GM18873 (cell line): ENCODE data around the gene FHIP2A.
"Not testable (repeated sequence)": the region's sequence is repeated elsewhere in the genome, so short reads cannot be mapped to it uniquely, and the experiment has no call there.

ENCODE experiments used
- ATAC-seq: cut with Tn5 transposase; IDR thresholded peaks from one replicate; pipeline ENCODE4 v1.9.1; 2021; ENCODE audit warnings: mild to moderate bottlenecking, moderate library complexity, moderate number of reproducible peaks; ENCODE audit not compliant: unreplicated experiment, low FRiP score

The FHIP2A gene, protein sequence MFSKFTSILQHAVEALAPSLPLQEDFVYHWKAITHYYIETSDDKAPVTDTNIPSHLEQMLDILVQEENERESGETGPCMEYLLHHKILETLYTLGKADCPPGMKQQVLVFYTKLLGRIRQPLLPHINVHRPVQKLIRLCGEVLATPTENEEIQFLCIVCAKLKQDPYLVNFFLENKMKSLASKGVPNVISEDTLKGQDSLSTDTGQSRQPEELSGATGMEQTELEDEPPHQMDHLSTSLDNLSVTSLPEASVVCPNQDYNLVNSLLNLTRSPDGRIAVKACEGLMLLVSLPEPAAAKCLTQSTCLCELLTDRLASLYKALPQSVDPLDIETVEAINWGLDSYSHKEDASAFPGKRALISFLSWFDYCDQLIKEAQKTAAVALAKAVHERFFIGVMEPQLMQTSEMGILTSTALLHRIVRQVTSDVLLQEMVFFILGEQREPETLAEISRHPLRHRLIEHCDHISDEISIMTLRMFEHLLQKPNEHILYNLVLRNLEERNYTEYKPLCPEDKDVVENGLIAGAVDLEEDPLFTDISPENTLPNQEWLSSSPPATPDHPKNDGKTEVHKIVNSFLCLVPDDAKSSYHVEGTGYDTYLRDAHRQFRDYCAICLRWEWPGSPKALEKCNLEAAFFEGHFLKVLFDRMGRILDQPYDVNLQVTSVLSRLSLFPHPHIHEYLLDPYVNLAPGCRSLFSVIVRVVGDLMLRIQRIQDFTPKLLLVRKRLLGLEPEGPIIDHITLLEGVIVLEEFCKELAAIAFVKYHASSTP

DNA sequence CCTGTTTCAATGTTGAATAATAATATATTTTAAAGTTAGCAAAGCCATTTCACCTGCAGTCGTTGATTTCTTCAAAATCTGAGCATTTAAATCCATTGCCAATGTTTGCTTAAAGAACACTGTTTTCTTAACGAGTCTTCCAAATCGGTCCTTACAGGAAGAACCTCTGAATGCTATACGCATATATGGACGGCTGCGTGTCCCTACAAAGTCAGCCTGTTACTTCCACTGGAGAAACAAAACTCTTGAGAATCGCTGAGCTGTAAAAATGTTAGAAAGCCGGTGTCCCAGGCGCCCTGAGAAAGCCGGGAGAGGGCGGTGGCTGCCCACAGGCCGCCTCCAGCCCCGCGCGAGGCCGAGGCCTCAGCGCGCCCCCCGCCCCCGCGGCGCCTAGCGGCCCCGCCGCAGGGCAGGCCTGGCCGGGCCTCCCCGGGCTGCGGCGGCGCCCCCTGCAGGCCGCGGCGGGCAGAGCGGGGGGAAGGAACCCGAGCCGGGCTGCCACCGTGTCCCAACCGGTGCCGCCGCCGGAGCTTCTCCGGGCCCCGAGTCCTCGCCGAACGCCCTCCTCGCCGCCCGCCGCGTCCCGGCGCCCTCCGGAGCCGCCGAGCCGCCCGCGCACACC is at the start of gene FHIP2A:
Gene FHIP2A, plus strand, starts transcription at position 488 of the 622 bp plus-strand sequence. CDS start 299 bp downstream, outside the sequence.
- peak; percentile 54 for ATAC-seq

DNA sequence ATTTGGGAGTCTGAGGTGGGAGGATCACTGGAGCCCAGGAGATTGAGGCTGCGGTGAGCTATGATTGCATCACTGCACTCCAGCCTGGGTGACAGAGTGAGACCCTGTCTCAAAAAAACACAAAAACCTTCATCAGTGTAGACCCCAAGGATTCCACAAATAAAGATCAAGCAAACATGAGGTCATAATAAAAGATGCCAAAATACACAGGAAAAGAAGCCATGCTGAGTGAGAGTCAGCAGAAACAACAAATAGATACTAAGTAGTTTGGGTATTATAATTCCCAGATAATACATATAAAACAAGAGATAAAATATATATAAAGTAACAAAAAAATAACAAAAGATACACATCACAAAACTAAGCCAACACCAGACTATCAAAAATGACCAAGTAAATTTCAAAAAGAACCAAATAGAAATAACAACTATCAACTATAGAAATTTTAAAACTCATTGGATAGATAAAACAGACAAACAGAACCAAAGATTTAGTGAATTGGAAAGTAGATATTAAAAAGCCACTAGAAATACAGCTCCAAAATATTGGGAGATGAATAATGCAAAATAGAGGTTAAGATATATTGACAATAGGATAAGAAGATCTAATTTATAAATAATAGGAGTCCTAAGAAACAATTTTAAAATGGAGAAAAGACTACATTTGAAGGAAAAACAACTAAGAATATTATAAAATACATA is 48.9 kb upstream of the FHIP2A start:
- no peak for ATAC-seq

DNA sequence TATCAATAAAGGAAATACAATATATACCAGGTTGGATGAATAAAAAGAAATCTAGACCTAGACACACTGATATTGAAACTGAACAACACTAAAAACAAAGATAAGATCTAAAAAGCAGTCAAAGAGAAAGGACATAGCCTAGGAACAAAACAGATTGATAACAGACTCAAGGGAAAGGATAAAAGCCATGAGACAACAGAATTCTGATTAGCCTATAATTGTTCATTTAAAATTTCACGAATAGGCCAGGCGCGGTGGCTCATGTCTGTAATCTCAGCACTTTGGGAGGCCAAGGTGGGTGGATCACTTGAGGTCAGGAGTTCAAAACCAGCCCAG is 48.4 kb upstream of the FHIP2A start:
- no peak for ATAC-seq

DNA sequence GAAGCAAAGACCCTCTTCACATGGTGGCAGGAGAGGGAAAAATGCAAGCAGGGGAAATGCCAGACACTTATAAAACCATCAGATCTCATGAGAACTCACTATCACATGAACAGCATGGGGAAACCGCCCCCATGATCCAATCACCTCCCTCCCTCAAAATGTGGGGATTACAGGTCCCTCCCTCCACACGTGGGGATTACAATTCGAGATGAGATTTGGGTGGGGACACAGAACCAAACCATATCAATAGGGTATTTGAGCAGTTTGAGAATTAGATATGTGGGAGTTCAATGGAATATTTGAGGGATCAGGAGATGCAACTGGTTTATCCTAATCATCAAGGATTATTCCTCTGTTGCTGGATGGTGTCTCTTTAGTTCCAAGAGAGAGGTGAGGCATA is 46.5 kb upstream of the FHIP2A start:
- not testable (repeated sequence) for ATAC-seq

DNA sequence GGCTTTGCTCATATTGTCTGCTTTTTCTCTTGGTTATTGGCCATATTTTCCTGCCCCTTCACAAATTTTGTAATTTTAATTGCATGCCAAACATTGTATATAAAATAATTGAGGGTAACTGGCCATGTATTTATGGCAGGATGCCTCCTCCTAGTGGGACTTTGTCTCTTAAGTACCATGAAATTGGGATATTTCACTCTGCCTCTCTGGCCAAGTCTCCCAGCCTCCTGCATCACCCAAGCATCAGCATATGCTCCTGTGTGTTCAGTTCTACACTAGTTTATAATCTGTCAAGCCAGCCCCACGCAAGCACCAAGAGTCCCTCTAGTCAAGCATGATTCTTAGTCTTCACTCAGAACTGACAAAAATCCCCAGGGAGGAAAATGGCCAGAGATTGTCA is 44.2 kb upstream of the FHIP2A start:
- no peak for ATAC-seq

DNA sequence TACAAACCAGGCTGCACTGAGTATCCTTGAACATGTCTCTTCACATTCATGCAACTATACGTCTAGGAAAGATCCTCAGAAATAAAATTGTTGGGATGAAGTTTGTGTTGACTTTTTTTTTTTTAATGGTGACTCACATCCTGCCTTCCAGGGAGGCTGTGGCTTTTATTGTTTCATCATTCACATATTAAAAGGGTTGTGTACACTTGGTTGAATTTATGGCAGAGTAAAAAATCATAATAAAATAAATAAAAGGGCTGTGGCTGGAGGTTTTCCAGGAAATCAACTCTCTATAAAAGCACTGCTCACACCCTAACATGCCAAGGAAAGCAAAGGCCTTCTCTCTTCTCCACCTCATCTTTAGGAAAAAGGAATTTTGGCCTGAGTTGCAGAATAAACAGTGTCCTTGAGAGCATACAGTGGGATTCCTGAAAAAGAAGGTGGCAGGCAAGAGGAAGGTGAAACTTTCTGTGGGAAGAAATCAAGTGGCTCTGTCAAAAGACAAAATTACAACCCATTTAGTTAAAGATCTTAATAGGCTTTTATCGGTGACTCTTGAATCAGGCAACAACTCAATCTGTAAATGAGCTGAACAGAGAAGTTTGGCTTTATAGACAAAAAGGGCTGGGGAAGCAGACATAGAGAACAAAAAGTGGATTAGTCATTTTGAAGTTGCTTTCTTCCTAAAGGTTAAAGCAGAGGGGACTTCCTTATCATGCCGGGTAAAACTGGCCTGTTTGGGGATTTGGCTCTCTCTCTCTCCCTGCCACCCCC is 41.6 kb upstream of the FHIP2A start:
- no peak for ATAC-seq

DNA sequence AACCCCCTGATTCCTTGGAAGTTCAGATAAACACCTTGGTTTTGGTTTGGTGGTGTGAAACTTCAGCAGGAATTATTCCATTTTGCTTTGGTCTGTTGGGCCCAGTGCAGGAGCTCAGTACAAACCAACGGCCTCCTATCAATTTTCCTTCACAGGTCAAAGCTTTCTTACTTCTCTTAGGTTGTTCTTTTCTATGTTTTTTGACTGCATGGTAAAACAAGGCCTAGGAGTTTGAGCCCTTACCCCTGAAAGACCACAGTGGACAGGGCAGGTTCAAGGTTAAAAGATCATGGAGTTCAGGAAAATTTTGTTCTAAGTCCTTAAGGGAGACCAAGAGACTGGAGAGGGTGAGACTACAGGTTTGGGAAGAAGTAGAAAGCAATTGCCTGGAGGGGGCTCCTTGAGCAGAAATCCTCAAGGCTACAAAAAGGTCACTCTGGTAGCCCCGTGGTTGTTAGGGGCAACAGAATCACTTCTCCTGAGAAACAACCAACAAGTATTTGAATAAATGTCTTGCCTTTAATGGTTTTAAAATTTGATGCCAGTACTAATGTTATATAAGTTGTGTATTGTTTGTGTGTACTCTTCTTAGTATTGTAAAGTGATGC is 40.9 kb upstream of the FHIP2A start:
- no peak for ATAC-seq

DNA sequence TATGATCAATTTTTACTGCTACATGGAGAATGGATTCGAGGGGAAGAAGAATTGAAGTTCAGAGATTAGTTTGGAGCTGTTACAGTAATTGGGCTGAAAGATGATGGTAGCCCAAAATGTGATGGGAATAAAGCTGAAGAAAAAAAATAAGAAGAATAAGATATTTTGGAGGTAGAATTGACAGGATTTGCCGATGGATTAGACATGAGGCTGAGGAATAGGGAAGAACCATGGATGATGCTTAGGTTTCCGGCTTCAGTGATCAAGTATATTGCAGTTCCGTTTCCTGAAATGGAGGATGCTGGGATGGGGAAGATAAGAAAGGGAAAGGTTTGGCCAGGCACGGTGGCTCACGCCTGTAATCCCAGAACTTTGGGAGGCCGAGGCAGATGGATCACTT is 38.9 kb upstream of the FHIP2A start:
- ATAC-seq: no peak

DNA sequence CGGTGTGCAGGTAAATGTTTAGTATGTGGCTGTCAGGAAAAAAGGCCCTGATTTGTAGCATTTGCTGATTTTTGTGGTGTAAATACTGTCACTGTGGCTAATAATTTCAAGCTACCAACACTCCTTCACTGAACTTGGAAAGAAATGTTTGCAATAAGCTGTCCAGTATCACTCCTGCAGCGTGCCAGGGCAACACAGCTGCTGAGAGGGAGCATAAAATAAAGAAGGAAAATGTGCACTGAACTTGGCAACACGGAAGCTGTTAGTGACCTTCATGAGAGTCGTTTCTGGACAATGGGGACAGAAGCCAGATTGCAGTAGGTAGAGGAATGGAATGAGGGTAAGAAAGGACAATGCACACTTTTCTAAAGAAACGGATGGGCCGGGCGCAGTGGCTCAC is 37.9 kb upstream of the FHIP2A start:
- no peak for ATAC-seq

DNA sequence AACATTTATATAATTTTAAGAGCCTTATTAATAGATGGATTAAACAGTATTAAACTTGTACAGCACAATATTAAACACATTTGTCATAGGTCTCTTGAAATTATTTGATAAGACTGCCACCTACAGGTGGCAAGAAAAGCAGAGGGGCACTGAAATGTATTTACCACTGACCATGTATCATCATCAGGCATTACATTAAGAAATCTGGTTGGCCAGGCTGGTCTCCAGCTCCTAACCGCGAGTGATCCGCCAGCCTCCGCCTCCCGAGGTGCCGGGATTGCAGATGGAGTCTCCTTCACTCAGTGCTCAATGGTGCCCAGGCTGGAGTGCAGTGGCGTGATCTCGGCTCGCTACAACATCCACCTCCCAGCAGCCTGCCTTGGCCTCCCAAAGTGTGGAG is 35.1 kb upstream of the FHIP2A start:
- not testable (repeated sequence) for ATAC-seq

DNA sequence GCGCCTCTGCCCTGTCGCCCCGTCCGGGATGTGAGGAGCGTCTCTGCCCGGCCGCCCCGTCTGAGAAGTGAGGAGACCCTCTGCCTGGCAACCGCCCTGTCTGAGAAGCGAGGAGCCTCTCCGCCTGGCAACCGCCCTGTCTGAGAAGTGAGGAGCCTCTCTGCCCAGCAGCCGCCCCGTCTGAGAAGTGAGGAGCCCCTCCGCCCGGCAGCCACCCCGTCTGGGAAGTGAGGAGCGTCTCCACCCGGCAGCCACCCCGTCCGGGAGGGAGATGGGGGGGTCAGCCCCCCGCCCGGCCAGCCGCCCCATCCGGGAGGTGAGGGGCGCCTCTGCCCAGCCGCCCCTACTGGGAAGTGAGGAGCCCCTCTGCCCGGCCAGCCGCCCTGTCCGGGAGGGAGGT is 34.4 kb upstream of the FHIP2A start:
- ATAC-seq: not testable (repeated sequence)

DNA sequence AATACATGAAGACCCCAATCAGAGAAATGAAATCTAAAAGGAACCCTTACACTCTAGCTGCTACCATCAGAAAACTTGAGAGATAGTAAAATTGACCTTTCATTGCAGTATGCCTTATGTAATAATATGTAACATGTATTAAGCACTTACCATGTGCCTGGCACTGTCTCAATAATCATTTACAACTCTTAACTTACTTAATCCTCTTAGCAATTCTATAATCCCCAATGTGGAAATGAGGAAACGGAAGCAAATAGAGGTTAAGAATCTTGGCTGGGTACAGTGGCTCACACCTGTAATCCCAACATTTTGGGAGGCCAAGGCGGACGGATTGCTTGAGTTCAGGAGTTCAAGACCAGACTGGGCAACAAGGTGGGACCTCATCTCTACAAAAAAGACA is 29.8 kb upstream of the FHIP2A start:
- no peak for ATAC-seq

DNA sequence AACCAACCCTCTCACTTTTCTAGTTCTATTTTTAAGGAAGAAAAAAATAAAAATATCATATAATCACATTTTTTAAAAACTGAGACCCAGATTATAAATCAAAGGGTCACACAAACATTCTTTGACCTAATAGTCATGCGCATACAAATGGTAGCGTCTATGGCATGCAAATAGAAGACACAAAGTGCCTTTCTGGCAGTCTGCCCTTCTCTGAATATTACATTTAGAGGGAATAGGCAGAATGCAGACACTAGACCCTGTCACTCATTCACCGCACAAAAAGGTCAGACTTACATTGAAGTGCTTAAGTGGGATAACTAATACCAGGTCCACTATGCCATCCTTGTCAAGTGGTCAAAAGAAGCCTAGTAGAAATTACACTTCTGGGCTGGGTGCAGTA is 26.5 kb upstream of the FHIP2A start:
- ATAC-seq: no peak

DNA sequence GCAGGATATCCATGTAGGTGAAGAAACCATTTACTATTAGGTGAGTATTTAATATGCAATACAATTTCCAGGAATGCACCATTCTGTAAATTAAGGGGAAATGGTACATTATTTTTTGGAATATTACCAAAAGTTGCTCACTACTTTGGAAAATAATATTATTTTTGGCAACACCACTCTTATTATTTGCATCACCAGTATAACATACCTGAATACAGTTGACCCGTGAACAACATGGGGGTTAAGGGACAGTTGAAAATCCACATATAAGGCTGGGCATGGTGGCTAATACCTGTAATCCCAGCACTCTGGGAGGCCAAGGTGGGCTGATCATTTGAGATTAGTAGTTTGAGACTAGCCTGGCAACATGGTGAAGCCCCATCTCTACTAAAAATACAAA is 21.2 kb upstream of the FHIP2A start:
- ATAC-seq: no peak

DNA sequence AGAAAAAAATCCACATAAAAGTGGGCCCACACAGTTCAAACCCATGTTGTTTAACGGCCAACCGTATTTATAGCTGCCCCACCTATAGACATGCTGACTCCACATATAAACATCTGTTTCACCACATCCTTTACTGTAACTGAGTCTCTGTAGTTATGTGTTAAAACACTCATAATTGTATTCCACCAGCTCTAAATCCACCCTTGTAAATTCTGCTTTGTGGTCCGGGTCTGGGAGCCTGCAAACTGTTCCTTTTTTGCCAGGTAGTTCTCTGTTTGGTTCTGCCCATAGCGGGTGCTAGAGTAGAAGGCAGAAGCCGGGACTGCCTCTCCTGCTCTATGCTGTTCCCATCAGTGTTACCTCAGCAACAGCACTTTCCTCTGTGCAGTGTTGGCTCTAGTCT is 20.2 kb upstream of the FHIP2A start:
- ATAC-seq: no peak

DNA sequence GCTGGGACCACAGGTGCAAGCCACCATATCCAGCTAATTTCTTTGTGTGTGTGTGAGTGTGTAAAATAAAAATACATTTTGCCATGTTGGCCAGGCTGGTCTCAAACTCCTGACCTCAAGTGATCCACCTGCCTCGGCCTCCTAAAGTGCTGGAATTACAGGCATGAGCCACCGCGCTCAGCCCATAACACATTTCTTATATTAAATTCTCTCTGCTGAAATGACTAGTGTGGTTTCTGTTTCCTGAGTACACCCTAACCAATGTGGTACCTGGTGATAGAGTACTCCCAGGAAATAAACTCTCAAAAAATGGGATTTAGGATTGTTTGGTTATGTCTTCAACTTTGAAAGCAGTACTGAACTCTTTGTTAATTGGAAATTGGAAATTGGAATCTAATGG is 19.4 kb upstream of the FHIP2A start:
- ATAC-seq: no peak

DNA sequence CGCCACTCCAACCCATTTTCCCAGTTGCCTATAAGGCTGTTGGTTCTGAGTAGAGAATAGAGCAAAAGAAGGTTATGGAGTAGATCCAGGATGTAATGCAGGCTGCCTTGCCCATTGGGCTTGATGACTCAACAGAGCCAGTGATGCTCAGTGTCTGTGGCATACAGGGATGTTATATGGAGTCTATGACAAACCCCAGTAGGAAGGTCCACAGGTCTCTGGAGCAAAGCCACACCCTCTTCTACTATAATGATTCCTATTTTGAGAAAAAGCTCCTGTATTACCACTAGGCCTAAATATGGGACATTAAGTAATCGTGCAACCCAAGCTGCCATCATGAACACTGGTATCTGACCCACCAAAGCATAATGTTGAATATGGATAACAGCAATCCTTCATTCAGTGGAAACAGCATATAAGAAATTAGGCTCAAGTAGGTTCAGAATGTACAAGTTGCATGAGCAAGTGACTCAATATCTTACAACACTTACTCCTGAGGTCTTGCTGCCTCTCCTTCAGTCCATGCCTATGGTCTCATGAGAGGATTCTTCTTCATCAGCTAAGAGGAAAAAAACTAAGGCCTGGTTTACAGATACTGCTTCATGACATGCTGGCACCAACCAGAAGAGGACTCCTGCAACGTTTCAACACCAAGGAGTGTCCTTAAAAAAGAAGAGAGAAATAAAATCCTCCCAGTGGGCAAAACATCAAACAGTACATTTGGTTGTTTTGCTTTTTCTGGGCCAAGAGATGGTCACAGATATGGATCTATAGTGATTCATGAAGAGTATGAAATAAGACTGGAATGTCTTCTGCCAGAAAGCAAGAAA is 14.8 kb upstream of the FHIP2A start:
- no peak for ATAC-seq

DNA sequence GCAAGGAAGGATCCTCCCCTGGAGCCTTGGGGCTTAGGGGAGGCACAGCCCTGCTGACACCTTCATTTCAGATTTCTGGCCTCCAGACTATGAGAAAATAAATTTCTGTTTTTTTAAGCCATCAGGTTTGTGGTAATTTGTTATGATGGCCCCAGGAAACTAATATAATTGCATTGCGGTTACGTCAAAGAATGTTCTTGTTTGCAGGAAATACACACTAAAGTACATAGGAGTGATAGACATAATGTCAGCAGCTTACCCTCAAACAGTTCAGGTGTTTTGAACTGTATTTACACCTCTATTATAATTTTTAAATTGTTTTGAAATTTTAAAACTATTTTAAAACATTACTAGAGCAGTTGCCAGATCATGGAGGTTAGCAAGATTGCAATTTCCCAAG is 12.6 kb upstream of the FHIP2A start:
- no peak for ATAC-seq

DNA sequence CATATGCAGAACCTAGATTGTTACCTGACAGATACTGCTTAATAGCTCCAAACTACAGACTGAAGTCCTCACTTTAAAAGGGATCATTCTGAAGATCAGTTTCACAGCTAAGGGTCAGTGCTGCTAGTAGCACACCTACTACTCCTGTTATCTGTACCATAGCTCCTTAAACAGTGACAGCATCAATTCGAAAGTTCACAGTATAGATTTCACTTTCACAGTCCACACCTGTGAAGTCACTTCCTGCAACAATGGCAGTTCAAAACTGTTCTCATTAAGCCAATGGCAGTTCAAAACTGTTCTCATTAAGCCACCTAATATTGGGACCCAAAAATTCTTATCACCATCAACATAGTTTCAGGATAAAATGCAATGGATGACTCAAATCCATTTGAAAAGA is 10.7 kb upstream of the FHIP2A start:
- peak; percentile 99 for ATAC-seq
